ENCODE measurements around the gene ZCCHC14. TPM values are rescaled to one million over a fixed set of nuclear protein-coding genes. Genes with fewer than 3 reads are reported as not detected.

Gene ZCCHC14
- total RNA-seq, 2 donors from 2014 or later = 24.5 to 24.6 TPM

- Histone ChIP-seq H3K4me3 (no peak overlapping the region), H3K36me3 (peaks cover 4% of the 10 kb centered on the region), H3K27ac (no peak overlapping the region), H3K27me3 (no peaks in the 10 kb centered on the region), H3K9me3 (no peaks in the 10 kb centered on the region), H3K4me1 (peaks cover 9% of the 10 kb centered on the region), H3K9ac (ENCODE audit: low read depth in 2 of 2, low read length in 2 of 2) (no peak overlapping the region)
- TF ChIP-seq CTCF (IDR thresholded peaks at IDR 0.05) = no peak
- intact Hi-C loops (cut with DNase I) = no loop called here
- no peak for DNase-seq
Measured at GRCh38 chr16:87459027-87459426, 33.8 kb downstream of the ZCCHC14 start.

GRCh38 chr16:87458424-87458915, 34.4 kb downstream of the ZCCHC14 start:
- TF ChIP-seq CTCF (IDR thresholded peaks at IDR 0.05) = no peak
- DNase-seq = no peak
- intact Hi-C loops (cut with DNase I) = no loop called here
- no peak overlapping the region for H3K27ac ChIP-seq
- H3K27me3 ChIP-seq = no peaks in the 10 kb centered on the region
- no peaks in the 10 kb centered on the region for H3K9me3 ChIP-seq
- H3K4me1 ChIP-seq = peaks cover 7% of the 10 kb centered on the region
- peaks cover 4% of the 10 kb centered on the region for H3K36me3 ChIP-seq
- no peak overlapping the region for H3K4me3 ChIP-seq
- H3K9ac ChIP-seq (ENCODE audit: low read depth in 2 of 2, low read length in 2 of 2) = peak overlapping the region in 1 of 2 donors; percentile 61

- Histone ChIP-seq H3K27ac (peak overlapping the region; percentile 49), H3K4me3 (no peak overlapping the region), H3K9ac (ENCODE audit: low read depth in 2 of 2, low read length in 2 of 2) (peak overlapping the region in 1 of 2 donors; percentile 61), H3K36me3 (peaks cover 4% of the 10 kb centered on the region), H3K27me3 (no peaks in the 10 kb centered on the region), H3K9me3 (no peaks in the 10 kb centered on the region), H3K4me1 (peaks cover 7% of the 10 kb centered on the region)
- no peak for TF ChIP-seq CTCF (IDR thresholded peaks at IDR 0.05)
- intact Hi-C loops (cut with DNase I) = no loop called here
- DNase-seq = no peak
Measured at GRCh38 chr16:87457709-87458423, 35.0 kb downstream of the ZCCHC14 start.

- no peak for DNase-seq
Measured at GRCh38 chr16:87457061-87457611, 35.7 kb downstream of the ZCCHC14 start.

GRCh38 chr16:87454391-87454790, 38.4 kb downstream of the ZCCHC14 start:
- peaks cover 4% of the 10 kb centered on the region for H3K4me1 ChIP-seq
- H3K9me3 ChIP-seq = no peaks in the 10 kb centered on the region
- no peak overlapping the region for H3K9ac ChIP-seq (ENCODE audit: low read depth in 2 of 2, low read length in 2 of 2)
- no peak overlapping the region for H3K27ac ChIP-seq
- H3K4me3 ChIP-seq = no peak overlapping the region
- H3K27me3 ChIP-seq = no peaks in the 10 kb centered on the region
- intact Hi-C loops (cut with DNase I) = no loop called here
- no peaks in the 10 kb centered on the region for H3K36me3 ChIP-seq
- TF ChIP-seq CTCF (IDR thresholded peaks at IDR 0.05) = no peak
- no peak for DNase-seq

More at GRCh38 chr16:87457061-87457611, 35.7 kb downstream of the ZCCHC14 start:
- H3K27me3 ChIP-seq = no peaks in the 10 kb centered on the region
- peaks cover 7% of the 10 kb centered on the region for H3K4me1 ChIP-seq
- TF ChIP-seq CTCF (IDR thresholded peaks at IDR 0.05) = no peak
- H3K36me3 ChIP-seq = peaks cover 4% of the 10 kb centered on the region
- H3K27ac ChIP-seq = peak overlapping the region; percentile 49
- H3K9me3 ChIP-seq = no peaks in the 10 kb centered on the region
- intact Hi-C loops (cut with DNase I) = no loop called here
- H3K9ac ChIP-seq (ENCODE audit: low read depth in 2 of 2, low read length in 2 of 2) = peak overlapping the region in 1 of 2 donors; percentile 76
- no peak overlapping the region for H3K4me3 ChIP-seq

Measured in colonic mucosa (tissue), 4 donors.